GM18517 (cell line): ENCODE measurements around the gene CKLF.
"Not testable (repeated sequence)": the region's sequence is repeated elsewhere in the genome, so short reads cannot be mapped to it uniquely, and the experiment has no call there.

Experiments
- ATAC-seq: cut with Tn5 transposase; IDR thresholded peaks from one replicate; pipeline ENCODE4 v1.9.1; 2021; ENCODE audit warnings: mild to moderate bottlenecking, moderate library complexity; ENCODE audit not compliant: unreplicated experiment

The CKLF gene

GRCh38 chr16:66552286-66553177 is at the start of gene CKLF:
TSS of gene CKLF (plus strand) at chr16:66552576. CDS start at chr16:66552716, 140 bp downstream.
- peak; percentile 54 for ATAC-seq

GRCh38 chr16:66503030-66503429 is 49.3 kb upstream of the CKLF start:
- no peak for ATAC-seq

GRCh38 chr16:66503612-66504011 is 48.8 kb upstream of the CKLF start:
- ATAC-seq: no peak

- ATAC-seq: no peak
These were observed 44.6 kb upstream of the CKLF start for GRCh38 chr16:66507731-66508239.

GRCh38 chr16:66508248-66508913 is 44.0 kb upstream of the CKLF start:
- ATAC-seq: peak; percentile 58

GRCh38 chr16:66508914-66509496 is 43.4 kb upstream of the CKLF start:
- ATAC-seq: no peak

- ATAC-seq: no peak
These were observed 42.8 kb upstream of the CKLF start for GRCh38 chr16:66509576-66509975.

- ATAC-seq: no peak
These were observed 42.1 kb upstream of the CKLF start for GRCh38 chr16:66510298-66510697.

- ATAC-seq: no peak
These were observed 41.4 kb upstream of the CKLF start for GRCh38 chr16:66510711-66511601.

GRCh38 chr16:66511602-66512271 is 40.6 kb upstream of the CKLF start:
- ATAC-seq: no peak

- ATAC-seq: no peak
These were observed 39.9 kb upstream of the CKLF start for GRCh38 chr16:66512272-66513110.

GRCh38 chr16:66513111-66513723 is 39.2 kb upstream of the CKLF start:
- no peak for ATAC-seq

- not testable (repeated sequence) for ATAC-seq
These were observed 38.0 kb upstream of the CKLF start for GRCh38 chr16:66514391-66514790.

GRCh38 chr16:66514980-66515595 is 37.3 kb upstream of the CKLF start:
- not testable (repeated sequence) for ATAC-seq

GRCh38 chr16:66515596-66516508 is 36.5 kb upstream of the CKLF start:
- ATAC-seq: no peak

GRCh38 chr16:66516509-66516807 is 35.9 kb upstream of the CKLF start:
- ATAC-seq: peak; percentile 19

- peak; percentile 98 for ATAC-seq
These were observed 35.4 kb upstream of the CKLF start for GRCh38 chr16:66516808-66517585.
